Lower lobe of right lung (tissue), 2 donors: ENCODE results near the gene PHF1. TPM values are rescaled to one million over a fixed set of nuclear protein-coding genes. Genes with fewer than 3 reads are reported as not detected.

Source experiments
- ATAC-seq, 2 donors: fragments of 200-7000 bp; cut with Tn5 transposase; one replicate each; pipeline ENCODE4 v1.9.1; 2020 to 2022; ENCODE audit warnings: mild to moderate bottlenecking in 2 of 2, moderate library complexity in 2 of 2
- DNase-seq: peaks from one replicate; pipeline ENCODE4 v3.0.0-alpha.2; 2020
- H3K27ac ChIP-seq: fragments of 200-600 bp; one replicate; pipeline ENCODE4 v1.8.0; 2022
- H3K27me3 ChIP-seq: fragments of 200-600 bp; one replicate; pipeline ENCODE4 v1.8.0; 2022; ENCODE audit warnings: low read depth
- H3K36me3 ChIP-seq: fragments of 200-600 bp; one replicate; pipeline ENCODE4 v1.8.0; 2022; ENCODE audit warnings: mild to moderate bottlenecking
- H3K4me1 ChIP-seq: fragments of 200-600 bp; one replicate; pipeline ENCODE4 v1.8.0; 2022
- H3K4me3 ChIP-seq: fragments of 200-600 bp; one replicate; pipeline ENCODE4 v1.8.0; 2022; ENCODE audit warnings: mild to moderate bottlenecking
- H3K9me3 ChIP-seq: fragments of 200-600 bp; one replicate; pipeline ENCODE4 v1.8.0; 2022
- intact Hi-C: fragments of 100-400 bp; cut with DNase I; formaldehyde crosslinking; loops from one replicate; pipeline ENCODE4 v1.11.0; 2022
- total RNA-seq: library from RNA; stranded (reverse); fragmentation: NEBNext Ultra II Directional; extraction: Animal tissue kit (Norgen Biotek cat#: 25700); gene quantifications from one replicate; pipeline ENCODE4 v1.2.1, GENCODE V29; 2021
- TF ChIP-seq, protein P1 (sequence below): fragments of 200-600 bp; IDR thresholded peaks from one replicate; pipeline ENCODE4 v1.8.0; 2022; ENCODE audit warnings: antibody characterized with exemption, mild to moderate bottlenecking
- donor health status: DM: no; HTN: yes; CAD: no; lungs with severe emphysema.

PHF1 gene
- total RNA-seq, 1 donor from 2014 or later: 69.7 TPM

DNA sequence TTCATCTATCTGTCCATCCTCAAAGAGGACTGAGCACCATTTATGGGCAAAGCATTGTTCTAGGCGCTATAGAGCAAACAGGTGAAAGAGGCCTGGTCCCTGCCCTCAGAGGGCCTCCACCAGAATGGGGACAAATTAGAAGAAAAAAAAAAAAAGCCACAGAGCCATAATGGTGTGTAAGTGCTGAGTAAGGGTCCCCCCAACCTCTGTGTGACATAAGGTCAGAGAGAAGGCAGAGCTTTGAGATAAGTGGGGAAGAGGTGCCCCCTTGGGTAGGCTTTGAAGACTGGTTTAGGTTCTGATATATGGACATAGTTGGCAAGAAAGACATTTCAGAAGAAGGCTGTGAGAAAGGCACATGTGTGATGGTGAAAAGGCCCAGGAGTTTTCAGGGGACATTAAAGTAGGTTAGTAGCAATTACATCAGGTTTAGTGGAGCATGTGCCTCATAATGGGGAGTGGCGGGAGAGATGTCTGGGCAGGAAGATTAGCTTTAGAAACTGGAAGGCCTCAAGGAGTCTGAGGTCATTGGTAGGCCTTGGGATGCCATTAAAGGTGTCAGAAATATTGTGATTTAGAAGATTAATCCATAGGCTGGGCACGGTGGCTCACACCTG lies 28.3 kb downstream of the PHF1 start:
- no peak for ATAC-seq
- peaks cover 63% of the 10 kb centered on the region for H3K36me3 ChIP-seq
- TF ChIP-seq, protein P1, sequence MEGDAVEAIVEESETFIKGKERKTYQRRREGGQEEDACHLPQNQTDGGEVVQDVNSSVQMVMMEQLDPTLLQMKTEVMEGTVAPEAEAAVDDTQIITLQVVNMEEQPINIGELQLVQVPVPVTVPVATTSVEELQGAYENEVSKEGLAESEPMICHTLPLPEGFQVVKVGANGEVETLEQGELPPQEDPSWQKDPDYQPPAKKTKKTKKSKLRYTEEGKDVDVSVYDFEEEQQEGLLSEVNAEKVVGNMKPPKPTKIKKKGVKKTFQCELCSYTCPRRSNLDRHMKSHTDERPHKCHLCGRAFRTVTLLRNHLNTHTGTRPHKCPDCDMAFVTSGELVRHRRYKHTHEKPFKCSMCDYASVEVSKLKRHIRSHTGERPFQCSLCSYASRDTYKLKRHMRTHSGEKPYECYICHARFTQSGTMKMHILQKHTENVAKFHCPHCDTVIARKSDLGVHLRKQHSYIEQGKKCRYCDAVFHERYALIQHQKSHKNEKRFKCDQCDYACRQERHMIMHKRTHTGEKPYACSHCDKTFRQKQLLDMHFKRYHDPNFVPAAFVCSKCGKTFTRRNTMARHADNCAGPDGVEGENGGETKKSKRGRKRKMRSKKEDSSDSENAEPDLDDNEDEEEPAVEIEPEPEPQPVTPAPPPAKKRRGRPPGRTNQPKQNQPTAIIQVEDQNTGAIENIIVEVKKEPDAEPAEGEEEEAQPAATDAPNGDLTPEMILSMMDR: no peak
- intact Hi-C loops: no loop called here
- H3K27ac ChIP-seq: no peak overlapping the region
- DNase-seq: no peak
- no peak overlapping the region for H3K4me3 ChIP-seq
- no peaks in the 10 kb centered on the region for H3K9me3 ChIP-seq
- H3K4me1 ChIP-seq: no peaks in the 10 kb centered on the region
- no peaks in the 10 kb centered on the region for H3K27me3 ChIP-seq

DNA sequence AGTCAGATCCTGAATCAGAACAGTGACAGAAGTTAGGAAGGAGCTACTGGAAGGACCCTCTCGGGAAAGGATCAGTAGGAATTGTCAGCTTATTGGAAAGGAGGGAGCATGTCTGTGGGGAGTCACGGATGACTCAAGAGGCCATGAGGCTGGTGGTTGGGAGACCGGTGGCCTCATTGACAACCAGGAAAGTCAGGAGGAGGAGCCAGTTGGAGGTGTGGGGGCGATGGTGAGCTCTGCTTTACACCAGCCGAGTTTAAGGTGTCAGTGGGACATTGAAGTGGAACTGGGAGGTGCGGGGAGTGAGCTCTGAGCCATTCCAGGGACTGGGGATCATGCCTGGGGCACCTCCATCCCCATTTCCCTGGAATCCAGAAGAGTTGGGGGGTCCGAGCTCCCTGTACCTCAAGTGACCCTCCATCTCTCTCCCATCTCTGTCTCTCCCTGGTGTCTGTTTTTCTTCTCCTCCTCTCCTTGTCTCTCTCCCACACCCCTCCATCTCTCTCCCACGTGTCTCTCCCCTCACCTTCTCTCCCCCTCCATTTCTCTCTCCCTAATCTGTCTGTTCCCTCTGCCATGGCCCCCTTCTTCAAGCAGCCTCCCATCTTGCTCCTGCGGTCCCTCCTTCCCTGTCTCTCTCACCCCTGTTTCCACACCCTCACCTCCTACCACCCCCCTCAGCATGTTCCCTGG lies 29.3 kb downstream of the PHF1 start:
- DNase-seq (no peak), ATAC-seq (no peak)
- H3K27me3 ChIP-seq: no peaks in the 10 kb centered on the region
- no peaks in the 10 kb centered on the region for H3K4me1 ChIP-seq
- peaks cover 63% of the 10 kb centered on the region for H3K36me3 ChIP-seq
- TF ChIP-seq, protein P1: no peak
- intact Hi-C loops: no loop called here
- H3K9me3 ChIP-seq: no peaks in the 10 kb centered on the region
- no peak overlapping the region for H3K27ac ChIP-seq
- H3K4me3 ChIP-seq: no peak overlapping the region

DNA sequence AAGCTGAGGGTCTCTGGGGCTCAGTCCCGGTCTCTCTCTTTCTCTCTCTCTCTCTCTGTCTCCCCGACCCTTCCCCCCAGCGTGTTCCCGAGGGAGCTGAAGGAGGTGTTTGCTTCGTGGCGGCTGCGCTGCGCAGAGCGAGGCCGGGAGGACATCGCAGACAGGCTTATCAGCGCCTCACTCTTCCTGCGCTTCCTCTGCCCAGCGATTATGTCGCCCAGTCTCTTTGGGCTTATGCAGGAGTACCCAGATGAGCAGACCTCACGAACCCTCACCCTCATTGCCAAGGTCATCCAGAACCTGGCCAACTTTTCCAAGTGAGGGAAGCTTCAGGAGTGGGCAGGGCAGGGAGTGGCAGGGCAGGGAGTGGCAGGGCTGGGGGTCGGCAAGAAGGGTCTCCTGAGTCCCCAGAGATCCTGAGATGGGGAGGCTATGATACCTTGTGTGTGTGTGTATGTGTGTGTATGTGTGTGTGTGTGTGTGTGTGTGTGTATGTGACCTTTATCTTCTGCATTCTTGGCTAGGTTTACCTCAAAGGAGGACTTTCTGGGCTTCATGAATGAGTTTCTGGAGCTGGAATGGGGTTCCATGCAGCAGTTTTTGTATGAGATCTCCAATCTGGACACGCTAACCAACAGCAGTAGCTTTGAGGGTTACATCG lies 30.0 kb downstream of the PHF1 start:
- H3K4me3 ChIP-seq: no peak overlapping the region
- no peaks in the 10 kb centered on the region for H3K27me3 ChIP-seq
- DNase-seq (no peak), ATAC-seq (no peak)
- H3K9me3 ChIP-seq: no peaks in the 10 kb centered on the region
- H3K36me3 ChIP-seq: peaks cover 57% of the 10 kb centered on the region
- TF ChIP-seq, protein P1: no peak
- H3K4me1 ChIP-seq: no peaks in the 10 kb centered on the region
- intact Hi-C loops: no loop called here
- no peak overlapping the region for H3K27ac ChIP-seq

DNA sequence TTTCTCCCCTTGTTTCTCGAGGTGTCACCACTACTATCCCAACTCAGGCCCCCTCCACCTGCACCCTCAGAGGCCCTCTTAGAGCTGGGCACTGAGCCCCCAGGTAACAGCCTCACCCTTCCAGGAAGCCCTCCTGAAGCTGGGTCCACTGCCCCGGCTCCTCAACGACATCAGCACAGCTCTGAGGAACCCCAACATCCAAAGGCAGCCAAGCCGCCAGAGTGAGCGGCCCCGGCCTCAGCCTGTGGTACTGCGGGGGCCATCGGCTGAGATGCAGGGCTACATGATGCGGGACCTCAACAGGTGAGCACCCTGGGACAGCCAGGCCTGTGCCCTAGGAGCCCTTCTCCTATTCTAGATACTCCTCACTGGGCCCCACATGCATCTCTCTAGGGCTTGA lies 30.6 kb downstream of the PHF1 start:
- intact Hi-C loops: no loop called here
- Histone ChIP-seq H3K9me3 (no peaks in the 10 kb centered on the region), H3K4me1 (no peaks in the 10 kb centered on the region), H3K36me3 (peaks cover 52% of the 10 kb centered on the region), H3K27ac (no peak overlapping the region), H3K27me3 (no peaks in the 10 kb centered on the region), H3K4me3 (no peak overlapping the region)
- ATAC-seq (no peak), DNase-seq (no peak)
- TF ChIP-seq, protein P1: no peak

DNA sequence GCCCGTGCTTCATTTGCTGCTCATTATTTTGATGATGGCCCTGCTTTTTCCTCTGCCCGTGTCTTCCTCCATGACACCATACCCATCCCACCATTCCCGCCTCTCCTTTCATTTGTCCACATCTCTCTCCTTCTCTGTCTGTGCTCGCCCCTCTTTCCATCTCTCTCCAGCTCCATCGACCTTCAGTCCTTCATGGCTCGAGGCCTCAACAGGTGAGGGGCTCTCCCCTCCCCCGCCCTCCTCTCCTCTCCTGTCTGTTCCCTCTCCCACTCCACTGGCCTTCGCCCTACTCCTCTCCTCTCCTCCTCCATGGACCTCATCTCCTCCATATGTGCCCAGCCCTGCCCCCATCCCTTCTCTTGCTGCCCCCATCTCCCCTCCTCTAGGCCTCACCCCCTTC lies 31.5 kb downstream of the PHF1 start:
- Histone ChIP-seq H3K36me3 (peaks cover 50% of the 10 kb centered on the region), H3K27ac (no peak overlapping the region), H3K27me3 (no peaks in the 10 kb centered on the region), H3K9me3 (no peaks in the 10 kb centered on the region), H3K4me3 (no peak overlapping the region), H3K4me1 (no peaks in the 10 kb centered on the region)
- ATAC-seq: no peak
- DNase-seq: no peak
- intact Hi-C loops: no loop called here
- TF ChIP-seq, protein P1: no peak
